ACC112 (cell line): ENCODE measurements around the gene SMC1A.
A peak's percentile ranks its signal among the peaks of the same experiment; 100 is the strongest.

Source experiments
- H2AFZ ChIP-seq: fragments of 200-600 bp; sonication (generic); one replicate; pipeline ENCODE4 v1.6.0; 2017; ENCODE audit warnings: antibody characterized with exemption, low read length; ENCODE audit not compliant: unreplicated experiment
- H3K27ac ChIP-seq: fragments of 200-600 bp; sonication (generic); 2 replicates; pipeline ENCODE4 v1.5.1; 2014; ENCODE audit warnings: low read depth, mild to moderate bottlenecking, antibody characterized with exemption, low read length, moderate library complexity
- H3K27me3 ChIP-seq: fragments of 200-600 bp; sonication (generic); 2 replicates; pipeline ENCODE4 v1.6.1; 2014; ENCODE audit warnings: mild to moderate bottlenecking, antibody characterized with exemption, low read length, moderate library complexity, mixed read lengths; ENCODE audit not compliant: insufficient read depth
- H3K36me3 ChIP-seq: fragments of 200-600 bp; sonication (generic); 2 replicates; pipeline ENCODE4 v1.6.1; 2016; ENCODE audit warnings: mild to moderate bottlenecking, antibody characterized with exemption, low read length, moderate library complexity, mixed read lengths; ENCODE audit not compliant: insufficient read depth
- H3K4me1 ChIP-seq: fragments of 200-600 bp; sonication (generic); one replicate; pipeline ENCODE4 v1.6.1; 2016; ENCODE audit warnings: low read length, mixed read lengths; ENCODE audit not compliant: insufficient read depth, unreplicated experiment, control insufficient read depth
- H3K4me3 ChIP-seq: fragments of 200-600 bp; sonication (generic); 2 replicates; pipeline ENCODE4 v1.5.1; 2014; ENCODE audit warnings: mild to moderate bottlenecking, low read depth, low read length
- H3K79me2 ChIP-seq: fragments of 200-600 bp; sonication (generic); one replicate; pipeline ENCODE4 v1.6.0; 2016; ENCODE audit warnings: low read length; ENCODE audit not compliant: control insufficient read depth, unreplicated experiment, insufficient read depth

Gene SMC1A

DNA sequence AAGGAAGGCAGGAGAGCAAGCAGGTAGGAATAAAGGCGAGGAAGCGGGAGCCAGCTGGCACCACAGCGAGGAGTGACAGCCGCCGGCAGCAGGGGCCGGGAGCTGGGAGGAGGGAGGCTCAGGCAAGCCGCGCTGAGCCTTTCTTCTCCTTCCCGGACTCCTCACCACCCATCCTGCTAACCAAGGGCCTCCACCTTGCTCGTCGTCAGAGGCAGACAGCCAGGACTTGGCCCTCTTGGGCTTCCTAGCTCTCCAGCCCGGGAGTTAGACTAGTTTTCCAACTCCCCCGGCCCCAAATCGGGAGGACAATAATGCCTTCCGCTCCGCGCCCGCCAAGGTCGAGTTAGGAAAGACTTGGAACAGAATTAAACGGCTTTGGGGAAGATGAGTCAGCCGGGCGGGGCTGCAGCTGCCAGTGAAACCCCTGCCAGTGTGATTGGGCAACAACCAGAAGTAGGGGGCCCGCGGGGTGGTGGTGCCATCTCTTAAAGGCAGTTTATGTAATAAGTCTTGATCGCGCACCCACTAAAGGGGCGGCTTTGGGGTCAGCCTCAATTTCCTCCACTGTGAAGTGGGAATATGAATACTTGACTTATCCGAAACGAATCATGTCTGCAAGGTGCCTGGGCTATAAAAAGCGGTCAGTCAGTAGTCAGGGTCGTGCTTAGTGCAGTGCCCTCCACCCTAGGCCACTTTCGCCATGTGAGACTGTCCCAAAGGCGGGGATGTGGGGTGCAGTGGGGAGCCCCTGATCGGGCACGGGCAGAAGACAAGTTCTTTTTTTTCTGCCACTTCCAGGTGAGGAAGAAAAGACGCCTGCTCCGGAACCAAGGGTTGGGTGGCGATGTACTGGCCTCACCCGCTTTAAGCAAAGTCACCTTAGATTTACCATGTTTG lies 18.4 kb upstream of the SMC1A start:
- peak overlapping the region; percentile 4 for H2AFZ ChIP-seq
- H3K4me1 ChIP-seq, result peaks cover 6% of the 10 kb centered on the region
- H3K36me3 ChIP-seq, result no peaks in the 10 kb centered on the region
- H3K4me3 ChIP-seq, result peak overlapping the region; percentile 74
- peak overlapping the region; percentile 60 for H3K27ac ChIP-seq
- no peaks in the 10 kb centered on the region for H3K79me2 ChIP-seq
- no peaks in the 10 kb centered on the region for H3K27me3 ChIP-seq

DNA sequence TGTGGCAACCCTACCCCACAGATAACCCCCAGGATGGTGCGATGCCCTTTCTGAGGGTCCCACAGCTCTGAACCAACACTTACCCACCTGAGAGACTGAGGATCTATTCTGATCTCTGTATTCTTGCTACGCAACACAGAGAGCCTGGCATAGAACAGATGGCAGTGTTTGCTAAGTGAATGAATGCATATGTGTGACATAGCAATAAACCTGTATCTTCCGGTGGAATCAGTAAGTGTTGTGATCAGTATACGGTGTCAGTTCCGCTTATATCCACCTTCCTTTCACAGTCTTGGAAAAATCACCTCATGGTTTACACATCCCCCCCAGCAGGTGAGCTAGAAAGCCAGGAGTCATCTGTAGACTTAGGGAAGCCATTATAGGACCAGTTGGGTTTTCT lies 17.6 kb upstream of the SMC1A start:
- peak overlapping the region; percentile 74 for H3K4me3 ChIP-seq
- H2AFZ ChIP-seq, result peak overlapping the region; percentile 4
- H3K27me3 ChIP-seq, result no peaks in the 10 kb centered on the region
- peaks cover 6% of the 10 kb centered on the region for H3K4me1 ChIP-seq
- peak overlapping the region; percentile 60 for H3K27ac ChIP-seq
- H3K36me3 ChIP-seq, result no peaks in the 10 kb centered on the region
- no peaks in the 10 kb centered on the region for H3K79me2 ChIP-seq

GRCh38 chrX:53438832-53439230 lies 16.4 kb upstream of the SMC1A start:
- Histone ChIP-seq H3K4me3 (no peak overlapping the region), H3K27ac (no peak overlapping the region), H3K36me3 (no peaks in the 10 kb centered on the region), H3K4me1 (peaks cover 10% of the 10 kb centered on the region), H3K79me2 (peaks cover 3% of the 10 kb centered on the region), H3K27me3 (no peaks in the 10 kb centered on the region), H2AFZ (no peak overlapping the region)

GRCh38 chrX:53438174-53438831 lies 15.8 kb upstream of the SMC1A start:
- no peak overlapping the region for H3K4me3 ChIP-seq
- peaks cover 8% of the 10 kb centered on the region for H3K79me2 ChIP-seq
- H3K27ac ChIP-seq, result no peak overlapping the region
- peaks cover 10% of the 10 kb centered on the region for H3K4me1 ChIP-seq
- no peaks in the 10 kb centered on the region for H3K27me3 ChIP-seq
- H2AFZ ChIP-seq, result no peak overlapping the region
- H3K36me3 ChIP-seq, result no peaks in the 10 kb centered on the region

- Histone ChIP-seq H3K4me1 (peaks cover 10% of the 10 kb centered on the region), H3K36me3 (no peaks in the 10 kb centered on the region), H2AFZ (no peak overlapping the region), H3K4me3 (no peak overlapping the region), H3K27ac (no peak overlapping the region), H3K27me3 (no peaks in the 10 kb centered on the region), H3K79me2 (peaks cover 9% of the 10 kb centered on the region)
These were observed 14.8 kb upstream of the SMC1A start for GRCh38 chrX:53437206-53437605.

GRCh38 chrX:53435997-53436396 lies 13.5 kb upstream of the SMC1A start:
- Histone ChIP-seq H3K27me3 (no peaks in the 10 kb centered on the region), H2AFZ (no peak overlapping the region)

GRCh38 chrX:53433651-53434639 lies 11.5 kb upstream of the SMC1A start, which contains the start of gene HSD17B10:
Gene HSD17B10, minus strand, starts transcription at chrX:53434370. Its CDS starts 25 bp downstream, at chrX:53434345.
- peaks cover 9% of the 10 kb centered on the region for H3K79me2 ChIP-seq
- H3K4me3 ChIP-seq, result peak within 1 kb of the TSS; percentile 88
- no peak within 1 kb of the TSS for H3K27ac ChIP-seq
- H3K27me3 ChIP-seq, result no peaks in the 10 kb centered on the region
- peaks cover 3% of the 10 kb centered on the region for H3K4me1 ChIP-seq
- H2AFZ ChIP-seq, result peak within 1 kb of the TSS; percentile 78
- H3K36me3 ChIP-seq, result no peaks in the 10 kb centered on the region

More at GRCh38 chrX:53435997-53436396, 13.5 kb upstream of the SMC1A start:
- no peak overlapping the region for H3K27ac ChIP-seq
- H3K4me1 ChIP-seq, result peaks cover 10% of the 10 kb centered on the region
- H3K36me3 ChIP-seq, result no peaks in the 10 kb centered on the region
- H3K4me3 ChIP-seq, result no peak overlapping the region
- H3K79me2 ChIP-seq, result peaks cover 9% of the 10 kb centered on the region

DNA sequence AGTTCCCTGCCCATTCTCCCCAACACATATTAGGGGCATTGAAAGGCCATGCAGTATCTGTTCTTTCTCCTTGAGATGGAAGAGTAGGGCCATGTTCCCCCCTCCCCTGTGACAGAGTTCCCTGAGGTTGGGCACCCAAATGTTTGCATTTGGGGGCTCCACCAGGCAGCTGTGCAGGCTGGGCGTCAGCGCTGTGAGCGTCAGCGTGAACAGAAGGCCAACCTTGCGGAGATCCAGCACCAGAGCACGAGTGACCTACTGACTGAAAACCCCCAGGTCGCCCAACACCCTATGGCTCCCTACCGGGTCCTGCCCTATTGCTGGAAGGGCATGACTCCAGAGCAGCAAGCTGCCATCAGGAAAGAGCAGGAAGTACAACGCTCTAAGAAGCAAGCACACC lies 7.8 kb upstream of the SMC1A start:
- H3K36me3 ChIP-seq, result no peaks in the 10 kb centered on the region
- H3K4me1 ChIP-seq, result peaks cover 3% of the 10 kb centered on the region
- H3K79me2 ChIP-seq, result peaks cover 9% of the 10 kb centered on the region
- H3K27me3 ChIP-seq, result no peaks in the 10 kb centered on the region
- no peak overlapping the region for H2AFZ ChIP-seq
- no peak overlapping the region for H3K4me3 ChIP-seq
- H3K27ac ChIP-seq, result no peak overlapping the region

GRCh38 chrX:53429755-53430154 lies 7.3 kb upstream of the SMC1A start:
- Histone ChIP-seq H3K36me3 (no peaks in the 10 kb centered on the region), H3K79me2 (peaks cover 9% of the 10 kb centered on the region), H3K27ac (no peak overlapping the region), H2AFZ (no peak overlapping the region), H3K4me1 (peaks cover 3% of the 10 kb centered on the region), H3K4me3 (no peak overlapping the region), H3K27me3 (no peaks in the 10 kb centered on the region)

- Histone ChIP-seq H3K36me3 (no peaks in the 10 kb centered on the region), H2AFZ (peak within 1 kb of the TSS; percentile 22), H3K4me1 (no peaks in the 10 kb centered on the region), H3K4me3 (peak within 1 kb of the TSS; percentile 90), H3K27me3 (no peaks in the 10 kb centered on the region), H3K27ac (peak within 1 kb of the TSS; percentile 97), H3K79me2 (peaks cover 36% of the 10 kb centered on the region)
These were observed 430 bp upstream of the SMC1A start, which contains the start of gene RIBC1 for GRCh38 chrX:53422861-53423306. Gene RIBC1, plus strand, starts transcription at chrX:53422873. Its CDS starts 3,404 bp downstream, at chrX:53426277.
